ENCODE results near the gene PRSS23.

GRCh38 chr11:86775361-86775760, 25.0 kb upstream of the PRSS23 start:
- TF ChIP-seq SUZ12 (IDR thresholded peaks at IDR 0.05; ENCODE audit: extremely low read depth, insufficient read depth, insufficient read length) (no peak), YY1 (IDR thresholded peaks at IDR 0.05; ENCODE audit: insufficient read depth, insufficient read length) (no peak)

All from NT2/D1 (cell line).